GM18520 (cell line): Measurements from ENCODE around the gene TMEM229A.
A peak's percentile ranks its signal among the peaks of the same experiment; 100 is the strongest.
"Not testable (repeated sequence)": the region's sequence is repeated elsewhere in the genome, so short reads cannot be mapped to it uniquely, and the experiment has no call there.

ENCODE experiments used
- ATAC-seq: cut with Tn5 transposase; IDR thresholded peaks from one replicate; pipeline ENCODE4 v1.9.1; 2021; ENCODE audit not compliant: unreplicated experiment

The TMEM229A gene

GRCh38 chr7:124033095-124033806, 384 bp upstream of the TMEM229A start:
- ATAC-seq, result no peak

DNA sequence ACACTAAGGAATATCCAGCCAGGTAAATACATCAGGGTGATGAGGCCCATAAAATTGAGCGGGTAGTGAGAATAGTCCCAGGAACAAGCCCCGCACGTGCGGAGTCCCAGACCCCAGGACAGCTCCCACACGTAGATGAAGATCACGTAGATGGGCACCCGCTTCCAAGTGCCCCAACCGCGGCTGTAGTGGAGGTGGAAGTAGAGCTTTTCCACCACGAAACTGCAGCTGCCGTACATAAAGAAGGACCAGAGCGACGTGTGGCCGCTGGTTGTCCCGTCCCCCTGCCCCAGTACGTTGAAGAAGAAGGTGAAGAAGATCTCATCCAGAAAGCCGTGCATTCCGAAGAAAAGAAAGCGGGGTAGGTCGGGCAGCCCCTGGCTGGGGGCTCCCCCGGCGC, 948 bp downstream of the TMEM229A start:
- no peak for ATAC-seq

GRCh38 chr7:124031406-124031805, 1.5 kb downstream of the TMEM229A start:
- ATAC-seq, result no peak

GRCh38 chr7:124030964-124031363, 1.9 kb downstream of the TMEM229A start:
- no peak for ATAC-seq

GRCh38 chr7:124029396-124030188, 3.3 kb downstream of the TMEM229A start:
- no peak for ATAC-seq

- ATAC-seq, result no peak
These were observed 5.6 kb downstream of the TMEM229A start for GRCh38 chr7:124027236-124027635.

- ATAC-seq, result not testable (repeated sequence)
These were observed 8.5 kb downstream of the TMEM229A start for GRCh38 chr7:124024329-124024728.

- ATAC-seq, result no peak
These were observed 10.3 kb downstream of the TMEM229A start for GRCh38 chr7:124022551-124022950.

GRCh38 chr7:124020060-124020459, 12.8 kb downstream of the TMEM229A start:
- ATAC-seq, result no peak

DNA sequence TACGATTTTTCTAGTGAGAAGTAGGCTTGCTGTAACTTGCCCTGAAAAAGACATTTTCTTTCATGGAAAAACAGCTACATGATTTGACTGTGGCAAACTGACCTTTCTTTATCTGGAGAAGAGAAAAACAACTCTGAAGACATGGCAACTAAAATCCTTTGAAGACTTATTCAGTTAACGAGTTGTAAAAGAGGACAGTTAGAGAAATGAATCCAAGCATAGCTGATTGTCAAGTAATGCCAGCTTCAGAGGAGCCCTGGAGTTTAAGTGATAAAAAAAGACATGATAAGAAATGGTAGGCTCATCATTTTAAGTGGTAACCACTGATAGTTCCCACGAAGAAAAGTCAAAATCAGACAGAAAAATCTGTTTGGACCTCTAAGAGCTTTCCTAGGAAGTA, 19.6 kb downstream of the TMEM229A start:
- ATAC-seq, result no peak

GRCh38 chr7:124012864-124013263, 20.0 kb downstream of the TMEM229A start:
- no peak for ATAC-seq

GRCh38 chr7:124009321-124009720, 23.5 kb downstream of the TMEM229A start:
- no peak for ATAC-seq

GRCh38 chr7:124008296-124008695, 24.6 kb downstream of the TMEM229A start:
- ATAC-seq, result not testable (repeated sequence)

- ATAC-seq, result no peak
These were observed 33.2 kb downstream of the TMEM229A start for GRCh38 chr7:123999703-124000102.

DNA sequence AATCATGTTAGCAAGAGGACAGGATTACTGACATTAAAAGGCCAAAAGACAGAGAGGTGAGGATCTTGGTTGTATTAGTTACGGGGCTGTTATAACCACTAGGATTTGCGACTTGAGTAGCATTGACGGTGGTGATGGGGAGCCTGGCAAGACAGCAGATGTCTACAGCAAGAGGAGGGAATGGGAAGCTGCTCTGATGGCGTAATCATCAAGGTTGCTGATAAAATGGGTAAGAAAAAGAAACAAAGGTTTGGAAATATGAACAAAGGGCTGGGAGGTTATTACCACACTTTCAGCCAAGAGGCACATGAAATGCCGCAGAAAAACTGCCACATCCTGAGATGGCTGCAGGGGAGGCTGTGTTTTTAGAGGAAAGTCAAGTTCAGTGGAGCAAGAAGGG, 33.9 kb downstream of the TMEM229A start:
- ATAC-seq, result no peak

GRCh38 chr7:123996327-123996625, 36.6 kb downstream of the TMEM229A start:
- no peak for ATAC-seq

- peak; percentile 48 for ATAC-seq
These were observed 37.1 kb downstream of the TMEM229A start for GRCh38 chr7:123995617-123996326.

GRCh38 chr7:123994449-123994848, 38.4 kb downstream of the TMEM229A start:
- ATAC-seq, result no peak

GRCh38 chr7:123993996-123994395, 38.9 kb downstream of the TMEM229A start:
- no peak for ATAC-seq

DNA sequence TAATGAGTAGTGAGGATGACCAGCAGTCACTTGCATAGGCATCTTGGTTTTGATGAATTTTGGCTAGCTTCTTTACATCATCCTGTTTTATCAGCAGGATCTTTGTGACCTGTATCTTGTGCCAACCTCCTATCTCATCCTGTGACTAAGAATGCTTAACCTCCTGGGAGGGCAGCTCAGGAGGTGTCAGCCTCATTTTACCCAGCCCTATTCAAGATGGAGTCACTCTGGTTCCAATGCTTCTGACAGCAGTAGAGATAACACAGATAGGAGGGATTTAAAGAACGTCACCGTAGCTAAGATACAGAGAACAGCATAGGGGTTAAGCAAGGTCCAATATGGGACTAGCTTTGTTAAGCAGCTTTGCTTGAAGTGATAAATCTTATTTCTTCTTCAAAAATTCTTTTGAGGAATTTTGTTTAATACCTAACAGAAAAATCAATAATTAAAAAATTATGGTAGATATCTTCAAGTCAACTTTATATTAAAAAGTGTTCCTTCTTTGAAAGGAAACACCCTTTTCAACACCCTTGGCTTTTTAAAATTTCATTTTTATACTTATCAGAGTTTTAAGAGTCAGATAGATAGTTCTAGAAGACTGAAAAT, 39.9 kb downstream of the TMEM229A start:
- ATAC-seq, result no peak

- ATAC-seq, result no peak
These were observed 45.4 kb downstream of the TMEM229A start for GRCh38 chr7:123987445-123987844.
